KMS-11 (cell line): Measurements from ENCODE around the gene HES7.

Source experiments
- H2AFZ ChIP-seq: fragments of 200-600 bp; sonication (generic); 2 replicates; pipeline ENCODE4 v1.6.1; 2016; ENCODE audit warnings: antibody characterized with exemption, mixed run types, low read depth
- H3K27ac ChIP-seq: fragments of 200-600 bp; sonication (generic); 2 replicates; pipeline ENCODE4 v1.6.1; 2016; ENCODE audit warnings: mild to moderate bottlenecking, mixed run types
- H3K27me3 ChIP-seq: fragments of 200-600 bp; sonication (generic); 2 replicates; pipeline ENCODE4 v1.6.1; 2017; ENCODE audit warnings: mild to moderate bottlenecking, low read depth, mixed run types, moderate library complexity; ENCODE audit not compliant: insufficient read depth
- H3K36me3 ChIP-seq: fragments of 200-600 bp; sonication (generic); 2 replicates; pipeline ENCODE4 v1.6.1; 2017; ENCODE audit warnings: mild to moderate bottlenecking, mixed run types; ENCODE audit not compliant: insufficient read depth
- H3K4me1 ChIP-seq: fragments of 200-600 bp; sonication (generic); 2 replicates; pipeline ENCODE4 v1.6.1; 2016; ENCODE audit warnings: mild to moderate bottlenecking, low read depth, mixed run types; ENCODE audit not compliant: poor library complexity, severe bottlenecking
- H3K4me2 ChIP-seq: fragments of 200-600 bp; sonication (generic); 2 replicates; pipeline ENCODE4 v1.7.0; 2016; ENCODE audit warnings: mild to moderate bottlenecking, mixed run types
- H3K4me3 ChIP-seq: fragments of 200-600 bp; sonication (generic); IDR thresholded peaks from 2 replicates; pipeline ENCODE4 v1.6.1; 2017; ENCODE audit warnings: low read depth, low read length, mixed read lengths; ENCODE audit not compliant: insufficient read depth
- H3K79me2 ChIP-seq: fragments of 200-600 bp; sonication (generic); 2 replicates; pipeline ENCODE4 v1.6.1; 2016; ENCODE audit warnings: low read depth, mixed run types; ENCODE audit not compliant: insufficient read depth
- H3K9ac ChIP-seq: fragments of 200-600 bp; sonication (generic); 2 replicates; pipeline ENCODE4 v1.6.1; 2016; ENCODE audit warnings: mild to moderate bottlenecking, mixed run types
- H4K20me1 ChIP-seq: fragments of 200-600 bp; sonication (generic); 2 replicates; pipeline ENCODE4 v1.6.1; 2016; ENCODE audit warnings: mild to moderate bottlenecking, mixed run types; ENCODE audit not compliant: insufficient read depth
- TF ChIP-seq, protein P1 (sequence below): fragments of 200-600 bp; sonication (generic); conservative IDR thresholded peaks from 2 replicates; pipeline ENCODE4 v1.6.1; 2017; ENCODE audit warnings: low read depth, mild to moderate bottlenecking, antibody characterized with exemption, low read length, moderate library complexity, mixed read lengths

The HES7 gene

DNA sequence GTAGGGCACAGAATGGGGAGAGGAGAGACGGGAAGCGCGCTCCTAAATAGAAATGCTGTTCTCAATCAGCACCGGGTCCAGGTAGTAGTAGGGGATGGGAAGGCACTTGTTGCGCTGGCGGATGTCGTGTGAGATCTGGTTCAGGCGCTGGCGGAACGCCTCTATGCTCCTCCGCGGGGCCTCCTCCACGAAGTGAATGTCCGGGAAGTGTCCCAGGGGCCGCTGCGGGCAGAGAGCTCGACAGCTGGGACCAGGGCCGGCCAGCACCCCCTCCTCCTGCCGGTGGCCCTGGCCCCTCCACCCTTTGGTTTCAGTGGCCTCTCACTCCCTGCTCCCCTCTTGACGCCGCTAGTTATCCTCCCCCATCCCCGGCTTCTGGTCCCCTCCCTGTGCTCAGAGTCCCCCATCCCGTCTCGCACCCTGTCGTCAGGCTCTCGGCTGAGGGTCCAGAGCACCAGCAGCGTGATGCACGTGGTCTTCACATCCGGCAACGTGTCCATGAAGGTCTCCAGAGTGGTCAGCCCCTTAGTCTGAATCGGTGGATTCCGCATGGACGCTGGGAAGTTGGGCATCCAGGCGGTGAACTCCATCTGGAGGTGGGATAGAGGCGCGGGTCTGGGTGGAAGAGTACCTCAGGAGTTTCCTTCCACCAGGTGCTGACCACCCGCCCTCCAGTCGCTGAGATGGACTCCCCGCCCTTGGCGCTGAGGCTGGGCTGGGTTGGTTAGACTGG lies 51.0 kb downstream of the HES7 start:
- Histone ChIP-seq H3K9ac (no peak overlapping the region), H3K36me3 (no peaks in the 10 kb centered on the region), H4K20me1 (no peaks in the 10 kb centered on the region), H3K27ac (no peak overlapping the region), H2AFZ (no peak overlapping the region), H3K4me1 (no peaks in the 10 kb centered on the region), H3K27me3 (no peaks in the 10 kb centered on the region), H3K4me2 (no peak overlapping the region), H3K79me2 (no peaks in the 10 kb centered on the region), H3K4me3 (no peak overlapping the region)
- TF ChIP-seq, protein P1, sequence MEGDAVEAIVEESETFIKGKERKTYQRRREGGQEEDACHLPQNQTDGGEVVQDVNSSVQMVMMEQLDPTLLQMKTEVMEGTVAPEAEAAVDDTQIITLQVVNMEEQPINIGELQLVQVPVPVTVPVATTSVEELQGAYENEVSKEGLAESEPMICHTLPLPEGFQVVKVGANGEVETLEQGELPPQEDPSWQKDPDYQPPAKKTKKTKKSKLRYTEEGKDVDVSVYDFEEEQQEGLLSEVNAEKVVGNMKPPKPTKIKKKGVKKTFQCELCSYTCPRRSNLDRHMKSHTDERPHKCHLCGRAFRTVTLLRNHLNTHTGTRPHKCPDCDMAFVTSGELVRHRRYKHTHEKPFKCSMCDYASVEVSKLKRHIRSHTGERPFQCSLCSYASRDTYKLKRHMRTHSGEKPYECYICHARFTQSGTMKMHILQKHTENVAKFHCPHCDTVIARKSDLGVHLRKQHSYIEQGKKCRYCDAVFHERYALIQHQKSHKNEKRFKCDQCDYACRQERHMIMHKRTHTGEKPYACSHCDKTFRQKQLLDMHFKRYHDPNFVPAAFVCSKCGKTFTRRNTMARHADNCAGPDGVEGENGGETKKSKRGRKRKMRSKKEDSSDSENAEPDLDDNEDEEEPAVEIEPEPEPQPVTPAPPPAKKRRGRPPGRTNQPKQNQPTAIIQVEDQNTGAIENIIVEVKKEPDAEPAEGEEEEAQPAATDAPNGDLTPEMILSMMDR: no peak

DNA sequence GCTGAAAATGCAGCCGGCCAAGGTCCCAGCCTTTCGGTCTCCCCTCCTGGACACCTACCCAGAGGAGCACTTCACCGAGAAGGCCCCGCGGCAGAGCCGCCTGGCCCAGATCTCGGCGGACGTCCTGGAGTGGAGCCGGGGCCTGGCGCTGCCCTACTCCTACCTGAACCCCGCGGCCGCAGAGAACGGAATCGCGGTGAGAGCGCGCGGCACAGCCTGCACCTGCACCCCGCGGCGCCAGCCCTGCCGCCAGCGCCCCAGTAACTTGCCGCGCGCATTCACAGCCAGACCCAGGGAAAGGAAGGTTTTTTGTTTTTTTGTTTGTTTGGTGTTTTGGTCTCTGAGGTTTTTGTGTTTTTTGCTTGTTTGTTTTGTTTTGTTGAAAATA lies 51.6 kb downstream of the HES7 start:
- TF ChIP-seq, protein P1: no peak
- Histone ChIP-seq H3K79me2 (no peaks in the 10 kb centered on the region), H3K9ac (no peak overlapping the region), H3K27me3 (no peaks in the 10 kb centered on the region), H3K27ac (no peak overlapping the region), H3K4me3 (no peak overlapping the region), H2AFZ (no peak overlapping the region), H3K4me1 (no peaks in the 10 kb centered on the region), H4K20me1 (no peaks in the 10 kb centered on the region), H3K36me3 (no peaks in the 10 kb centered on the region), H3K4me2 (no peak overlapping the region)

DNA sequence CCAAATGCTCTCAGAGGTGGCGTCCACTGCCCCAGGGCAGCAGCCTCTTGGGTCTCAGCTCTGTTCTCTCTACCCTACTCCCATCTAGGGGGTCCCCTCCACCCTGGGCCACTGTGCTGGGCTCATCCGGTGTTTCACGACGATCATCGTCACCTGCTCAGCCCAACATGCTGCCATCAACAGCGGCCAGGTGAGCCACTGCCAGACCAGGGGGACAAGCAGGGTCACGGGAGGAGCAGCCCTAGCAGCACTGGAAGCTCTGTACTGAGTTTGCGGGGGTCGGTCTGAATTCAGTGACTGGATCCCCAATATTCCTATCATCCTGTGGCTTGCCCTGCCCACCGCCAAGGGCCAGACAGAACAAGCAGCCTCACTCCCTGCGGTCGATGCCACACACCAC lies 52.4 kb downstream of the HES7 start:
- Histone ChIP-seq H3K4me1 (no peaks in the 10 kb centered on the region), H3K27me3 (no peaks in the 10 kb centered on the region), H3K27ac (no peak overlapping the region), H3K36me3 (no peaks in the 10 kb centered on the region), H3K9ac (no peak overlapping the region), H3K79me2 (no peaks in the 10 kb centered on the region), H3K4me3 (no peak overlapping the region), H2AFZ (no peak overlapping the region), H3K4me2 (no peak overlapping the region), H4K20me1 (no peaks in the 10 kb centered on the region)
- TF ChIP-seq, protein P1: no peak
